ENCODE measurements around the gene CDHR1.
"Not testable (repeated sequence)": the region's sequence is repeated elsewhere in the genome, so short reads cannot be mapped to it uniquely, and the experiment has no call there.

CDHR1 gene

GRCh38 chr10:84175436-84175835, 18.9 kb upstream of the CDHR1 start:
- no peak for DNase-seq

- no peak for DNase-seq
These were observed 18.0 kb upstream of the CDHR1 start for GRCh38 chr10:84176351-84176750.

- DNase-seq: no peak
These were observed 17.4 kb upstream of the CDHR1 start for GRCh38 chr10:84176836-84177474.

GRCh38 chr10:84177541-84178141, 16.7 kb upstream of the CDHR1 start:
- DNase-seq: peak in 1 of 4 experiments; percentile 19

GRCh38 chr10:84178160-84178609, 16.2 kb upstream of the CDHR1 start:
- no peak for DNase-seq

GRCh38 chr10:84179059-84179710, 15.2 kb upstream of the CDHR1 start:
- no peak for DNase-seq

GRCh38 chr10:84180386-84180785, 14.0 kb upstream of the CDHR1 start:
- DNase-seq: not testable (repeated sequence)

GRCh38 chr10:84181631-84182030, 12.7 kb upstream of the CDHR1 start:
- DNase-seq: no peak

- no peak for DNase-seq
These were observed 9.8 kb upstream of the CDHR1 start for GRCh38 chr10:84184517-84184916.

- DNase-seq: no peak
These were observed 8.7 kb upstream of the CDHR1 start for GRCh38 chr10:84185526-84186175.

- DNase-seq: no peak
These were observed 5.5 kb upstream of the CDHR1 start for GRCh38 chr10:84188815-84189214.

- DNase-seq: no peak
These were observed 3.7 kb upstream of the CDHR1 start for GRCh38 chr10:84190621-84191020.

GRCh38 chr10:84191106-84191505, 3.2 kb upstream of the CDHR1 start:
- DNase-seq: peak in 1 of 4 experiments; percentile 10

- DNase-seq: no peak
These were observed 1.0 kb upstream of the CDHR1 start for GRCh38 chr10:84193327-84193726.

- no peak for DNase-seq
These were observed 402 bp upstream of the CDHR1 start for GRCh38 chr10:84193846-84194423.

GRCh38 chr10:84195044-84195830, 900 bp downstream of the CDHR1 start:
- DNase-seq: no peak

GRCh38 chr10:84196083-84196482, 1.7 kb downstream of the CDHR1 start:
- no peak for DNase-seq

- DNase-seq: no peak
These were observed 2.6 kb downstream of the CDHR1 start for GRCh38 chr10:84196941-84197340.

GRCh38 chr10:84197643-84198042, 3.3 kb downstream of the CDHR1 start:
- DNase-seq: no peak

- no peak for DNase-seq
These were observed 4.0 kb downstream of the CDHR1 start for GRCh38 chr10:84198206-84198915.

GRCh38 chr10:84200537-84201243, 6.4 kb downstream of the CDHR1 start:
- no peak for DNase-seq

All from activated CD4-positive, CD25-positive, alpha-beta regulatory T cell (primary cell).